Measurements from ENCODE around the gene SCAMP4.

The SCAMP4 gene

GRCh38 chr19:1944088-1944915 lies 39.1 kb downstream of the SCAMP4 start:
- TF ChIP-seq JUND (IDR thresholded peaks at IDR 0.05; ENCODE audit: low read depth), result no peak
- no peak for DNase-seq (ENCODE audit: low read depth in 1 of 2, low spot score in 1 of 2)
- in situ Hi-C loops (cut with HindIII; ENCODE audit: low pct_unique_long_range_greater_than_20kb, low sequenced_read_pairs), result no loop called here

GRCh38 chr19:1944916-1945561 lies 39.8 kb downstream of the SCAMP4 start:
- DNase-seq (ENCODE audit: low read depth in 1 of 2, low spot score in 1 of 2), result no peak
- no peak for TF ChIP-seq JUND (IDR thresholded peaks at IDR 0.05; ENCODE audit: low read depth)
- in situ Hi-C loops (cut with HindIII; ENCODE audit: low pct_unique_long_range_greater_than_20kb, low sequenced_read_pairs), result no loop called here

GRCh38 chr19:1945899-1946298 lies 40.7 kb downstream of the SCAMP4 start:
- peak; percentile 61 to 67 for DNase-seq (ENCODE audit: low read depth in 1 of 2, low spot score in 1 of 2)
- TF ChIP-seq JUND (IDR thresholded peaks at IDR 0.05; ENCODE audit: low read depth), result no peak
- in situ Hi-C loops (cut with HindIII; ENCODE audit: low pct_unique_long_range_greater_than_20kb, low sequenced_read_pairs), result no loop called here

GRCh38 chr19:1947651-1948209 lies 42.5 kb downstream of the SCAMP4 start:
- DNase-seq (ENCODE audit: low read depth in 1 of 2, low spot score in 1 of 2), result no peak
- in situ Hi-C loops (cut with HindIII; ENCODE audit: low pct_unique_long_range_greater_than_20kb, low sequenced_read_pairs), result no loop called here
- TF ChIP-seq JUND (IDR thresholded peaks at IDR 0.05; ENCODE audit: low read depth), result no peak

- DNase-seq (ENCODE audit: low read depth in 1 of 2, low spot score in 1 of 2), result no peak
- in situ Hi-C loops (cut with HindIII; ENCODE audit: low pct_unique_long_range_greater_than_20kb, low sequenced_read_pairs), result no loop called here
- no peak for TF ChIP-seq JUND (IDR thresholded peaks at IDR 0.05; ENCODE audit: low read depth)
Observed at GRCh38 chr19:1949304-1950101, 44.3 kb downstream of the SCAMP4 start.

- no peak for TF ChIP-seq JUND (IDR thresholded peaks at IDR 0.05; ENCODE audit: low read depth)
- in situ Hi-C loops (cut with HindIII; ENCODE audit: low pct_unique_long_range_greater_than_20kb, low sequenced_read_pairs), result no loop called here
- no peak for DNase-seq (ENCODE audit: low read depth in 1 of 2, low spot score in 1 of 2)
Observed at GRCh38 chr19:1950640-1951039, 45.4 kb downstream of the SCAMP4 start.

GRCh38 chr19:1952635-1953034 lies 47.4 kb downstream of the SCAMP4 start:
- no peak for DNase-seq (ENCODE audit: low read depth in 1 of 2, low spot score in 1 of 2)
- no peak for TF ChIP-seq JUND (IDR thresholded peaks at IDR 0.05; ENCODE audit: low read depth)
- in situ Hi-C loops (cut with HindIII; ENCODE audit: low pct_unique_long_range_greater_than_20kb, low sequenced_read_pairs), result no loop called here

- TF ChIP-seq JUND (IDR thresholded peaks at IDR 0.05; ENCODE audit: low read depth), result no peak
- DNase-seq (ENCODE audit: low read depth in 1 of 2, low spot score in 1 of 2), result no peak
- in situ Hi-C loops (cut with HindIII; ENCODE audit: low pct_unique_long_range_greater_than_20kb, low sequenced_read_pairs), result no loop called here
Observed at GRCh38 chr19:1953037-1953436, 47.8 kb downstream of the SCAMP4 start.

- TF ChIP-seq JUND (IDR thresholded peaks at IDR 0.05; ENCODE audit: low read depth), result no peak
- in situ Hi-C loops (cut with HindIII; ENCODE audit: low pct_unique_long_range_greater_than_20kb, low sequenced_read_pairs), result no loop called here
Observed at GRCh38 chr19:1953441-1954094, 48.4 kb downstream of the SCAMP4 start.

GRCh38 chr19:1954532-1954933 lies 49.3 kb downstream of the SCAMP4 start:
- in situ Hi-C loops (cut with HindIII; ENCODE audit: low pct_unique_long_range_greater_than_20kb, low sequenced_read_pairs), result no loop called here
- TF ChIP-seq JUND (IDR thresholded peaks at IDR 0.05; ENCODE audit: low read depth), result no peak
- no peak for DNase-seq (ENCODE audit: low read depth in 1 of 2, low spot score in 1 of 2)

More at GRCh38 chr19:1953441-1954094, 48.4 kb downstream of the SCAMP4 start:
- DNase-seq (ENCODE audit: low read depth in 1 of 2, low spot score in 1 of 2), result no peak

- in situ Hi-C loops (cut with HindIII; ENCODE audit: low pct_unique_long_range_greater_than_20kb, low sequenced_read_pairs), result no loop called here
- TF ChIP-seq JUND (IDR thresholded peaks at IDR 0.05; ENCODE audit: low read depth), result no peak
- DNase-seq (ENCODE audit: low read depth in 1 of 2, low spot score in 1 of 2), result no peak
Observed at GRCh38 chr19:1955171-1956121, 50.2 kb downstream of the SCAMP4 start.

All from T47D (cell line).